Urinary bladder (tissue), 4 donors: ENCODE data around the gene AGTPBP1. TPM values are rescaled to one million over a fixed set of nuclear protein-coding genes. Genes with fewer than 3 reads are reported as not detected.
"Not testable (repeated sequence)": the region's sequence is repeated elsewhere in the genome, so short reads cannot be mapped to it uniquely, and the experiment has no call there.

Experiments
- DNase-seq: peaks from one replicate; pipeline ENCODE4 v3.0.0-alpha.2; 2015; ENCODE audit errors: extremely low spot score
- H3K27ac ChIP-seq: one replicate; pipeline ENCODE4 v1.5.1; 2013; ENCODE audit warnings: low read depth, mild to moderate bottlenecking, moderate library complexity
- H3K36me3 ChIP-seq: one replicate; pipeline ENCODE4 v1.6.1; 2013; ENCODE audit warnings: mild to moderate bottlenecking, moderate library complexity; ENCODE audit not compliant: insufficient read depth
- H3K4me1 ChIP-seq: one replicate; pipeline ENCODE4 v1.6.1; 2013; ENCODE audit warnings: mild to moderate bottlenecking, moderate library complexity; ENCODE audit not compliant: insufficient read depth
- H3K4me3 ChIP-seq: one replicate; pipeline ENCODE4 v1.5.1; 2013; ENCODE audit warnings: low read depth, low read length
- WGBS: extraction: QIAGEN DNeasy Blood & Tissue Kit; methylation state at CpG from one replicate; pipeline ENCODE4 v1.1.7; 2013; 5-methylcytosine and 5-hydroxymethylcytosine counted together
- polyA plus RNA-seq: library from polyadenylated mRNA; stranded (reverse); fragments of 200-250 nt; gene quantifications from one replicate; pipeline ENCODE4 v1.2.3, GENCODE V29; 2013
- total RNA-seq: library from RNA; depleted of rRNA; stranded (reverse); fragments of >200 nt; gene quantifications from one replicate; pipeline ENCODE4 v1.2.3, GENCODE V29; 2014
- donor health status: healthy with polysubstance abuse.
- donor health status: healthy.

AGTPBP1 gene, protein sequence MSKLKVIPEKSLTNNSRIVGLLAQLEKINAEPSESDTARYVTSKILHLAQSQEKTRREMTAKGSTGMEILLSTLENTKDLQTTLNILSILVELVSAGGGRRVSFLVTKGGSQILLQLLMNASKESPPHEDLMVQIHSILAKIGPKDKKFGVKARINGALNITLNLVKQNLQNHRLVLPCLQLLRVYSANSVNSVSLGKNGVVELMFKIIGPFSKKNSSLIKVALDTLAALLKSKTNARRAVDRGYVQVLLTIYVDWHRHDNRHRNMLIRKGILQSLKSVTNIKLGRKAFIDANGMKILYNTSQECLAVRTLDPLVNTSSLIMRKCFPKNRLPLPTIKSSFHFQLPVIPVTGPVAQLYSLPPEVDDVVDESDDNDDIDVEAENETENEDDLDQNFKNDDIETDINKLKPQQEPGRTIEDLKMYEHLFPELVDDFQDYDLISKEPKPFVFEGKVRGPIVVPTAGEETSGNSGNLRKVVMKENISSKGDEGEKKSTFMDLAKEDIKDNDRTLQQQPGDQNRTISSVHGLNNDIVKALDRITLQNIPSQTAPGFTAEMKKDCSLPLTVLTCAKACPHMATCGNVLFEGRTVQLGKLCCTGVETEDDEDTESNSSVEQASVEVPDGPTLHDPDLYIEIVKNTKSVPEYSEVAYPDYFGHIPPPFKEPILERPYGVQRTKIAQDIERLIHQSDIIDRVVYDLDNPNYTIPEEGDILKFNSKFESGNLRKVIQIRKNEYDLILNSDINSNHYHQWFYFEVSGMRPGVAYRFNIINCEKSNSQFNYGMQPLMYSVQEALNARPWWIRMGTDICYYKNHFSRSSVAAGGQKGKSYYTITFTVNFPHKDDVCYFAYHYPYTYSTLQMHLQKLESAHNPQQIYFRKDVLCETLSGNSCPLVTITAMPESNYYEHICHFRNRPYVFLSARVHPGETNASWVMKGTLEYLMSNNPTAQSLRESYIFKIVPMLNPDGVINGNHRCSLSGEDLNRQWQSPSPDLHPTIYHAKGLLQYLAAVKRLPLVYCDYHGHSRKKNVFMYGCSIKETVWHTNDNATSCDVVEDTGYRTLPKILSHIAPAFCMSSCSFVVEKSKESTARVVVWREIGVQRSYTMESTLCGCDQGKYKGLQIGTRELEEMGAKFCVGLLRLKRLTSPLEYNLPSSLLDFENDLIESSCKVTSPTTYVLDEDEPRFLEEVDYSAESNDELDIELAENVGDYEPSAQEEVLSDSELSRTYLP
- total RNA-seq (31.3 TPM), polyA plus RNA-seq (5.5 TPM)

- no peaks in the 10 kb centered on the region for H3K4me1 ChIP-seq
- H3K36me3 ChIP-seq: no peaks in the 10 kb centered on the region
- peak within 1 kb of the TSS; percentile 83 for H3K4me3 ChIP-seq
- under 1% methylated on average over 77 of the region's 77 CpGs for WGBS
- peak within 1 kb of the TSS; percentile 60 for H3K27ac ChIP-seq
- peak; percentile 62 for DNase-seq
Observed at GRCh38 chr9:85741875-85742596, at the start of gene AGTPBP1. AGTPBP1 (minus strand) TSS chr9:85741954; CDS start chr9:85712533, 29,421 bp downstream.

- H3K4me3 ChIP-seq, DNase-seq, H3K36me3 ChIP-seq, H3K27ac ChIP-seq, H3K4me1 ChIP-seq: not testable (repeated sequence)
- 7% methylated on average over 6 of the region's 7 CpGs for WGBS
Observed at GRCh38 chr9:85786116-85786515, 44.4 kb upstream of the AGTPBP1 start.

GRCh38 chr9:85773844-85774243 lies 32.1 kb upstream of the AGTPBP1 start:
- DNase-seq, H3K36me3 ChIP-seq, H3K4me3 ChIP-seq, H3K4me1 ChIP-seq, H3K27ac ChIP-seq: not testable (repeated sequence)
- WGBS: 91% methylated on average over 7 of the region's 7 CpGs

DNA sequence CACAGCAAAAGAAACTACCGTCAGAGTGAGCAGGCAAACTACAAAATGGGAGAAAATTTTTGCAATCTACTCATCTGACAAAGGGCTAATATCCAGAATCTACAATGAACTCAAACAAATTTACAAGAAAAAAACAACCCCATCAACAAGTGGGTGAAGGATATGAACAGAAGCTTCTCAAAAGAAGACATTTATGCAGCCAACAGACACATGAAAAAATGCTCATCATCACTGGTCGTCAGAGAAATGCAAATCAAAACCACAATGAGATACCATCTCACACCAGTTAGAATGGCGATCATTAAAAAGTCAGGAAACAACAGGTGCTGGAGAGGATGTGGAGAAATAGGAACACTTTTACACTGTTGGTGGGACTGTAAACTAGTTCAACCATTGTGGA lies 20.0 kb upstream of the AGTPBP1 start:
- not testable (repeated sequence) for DNase-seq, H3K36me3 ChIP-seq, H3K4me3 ChIP-seq, H3K4me1 ChIP-seq, H3K27ac ChIP-seq
- WGBS: 90% methylated on average over 2 of the region's 3 CpGs

- WGBS: 92% methylated on average over 2 of the region's 2 CpGs
- H3K4me3 ChIP-seq, H3K4me1 ChIP-seq, DNase-seq, H3K27ac ChIP-seq, H3K36me3 ChIP-seq: not testable (repeated sequence)
Observed at GRCh38 chr9:85757716-85758115, 16.0 kb upstream of the AGTPBP1 start.

DNA sequence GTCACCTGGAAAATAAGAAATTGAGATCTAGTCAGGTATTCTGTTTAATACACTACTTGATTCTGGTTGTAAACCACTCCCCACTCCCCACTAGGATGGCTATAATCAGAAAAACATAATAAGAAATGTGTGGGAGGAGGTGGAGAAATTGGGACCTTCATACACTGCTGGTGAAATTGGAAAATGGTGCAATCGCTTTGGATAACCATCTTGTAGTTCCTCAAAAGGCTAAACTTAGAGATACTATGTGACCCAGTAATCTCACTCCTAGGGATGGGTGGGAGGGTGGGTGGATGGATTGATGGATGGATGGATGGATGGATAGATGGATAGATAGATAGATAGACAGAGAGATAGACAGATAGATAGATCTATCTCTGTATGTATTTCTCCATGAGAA lies 14.5 kb upstream of the AGTPBP1 start:
- H3K27ac ChIP-seq, DNase-seq, H3K4me3 ChIP-seq, H3K4me1 ChIP-seq, H3K36me3 ChIP-seq: not testable (repeated sequence)
- WGBS: 95% methylated on average over 1 of the region's 1 CpG

- DNase-seq: no peak
- 92% methylated on average over 2 of the region's 2 CpGs for WGBS
- Histone ChIP-seq H3K4me3 (no peak overlapping the region), H3K36me3 (no peaks in the 10 kb centered on the region), H3K4me1 (no peaks in the 10 kb centered on the region), H3K27ac (no peak overlapping the region)
Observed at GRCh38 chr9:85746309-85746708, 4.6 kb upstream of the AGTPBP1 start.

GRCh38 chr9:85745203-85745602 lies 3.4 kb upstream of the AGTPBP1 start:
- 83% methylated on average over 2 of the region's 2 CpGs for WGBS
- H3K4me1 ChIP-seq: no peaks in the 10 kb centered on the region
- H3K36me3 ChIP-seq: no peaks in the 10 kb centered on the region
- no peak for DNase-seq
- H3K4me3 ChIP-seq: no peak overlapping the region
- no peak overlapping the region for H3K27ac ChIP-seq

DNA sequence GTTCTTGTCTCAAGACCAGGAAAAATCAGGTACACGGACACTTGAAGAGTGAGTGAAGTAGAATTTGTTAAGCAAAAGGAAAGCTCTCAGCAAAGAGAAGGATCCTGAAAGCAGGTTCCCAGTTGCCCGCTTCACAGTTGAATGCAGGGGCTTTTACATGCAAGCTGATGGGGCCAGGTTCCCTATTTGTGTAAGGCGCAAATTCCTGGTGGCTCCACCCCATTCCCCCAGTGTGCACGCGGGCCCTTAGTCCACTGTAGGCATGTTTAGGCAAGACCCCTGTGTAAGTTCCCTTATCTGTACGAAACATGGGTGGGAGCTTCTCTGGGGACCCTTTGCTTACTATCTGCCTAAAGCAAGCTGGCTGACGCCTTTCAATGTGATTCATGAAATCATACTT lies 2.7 kb upstream of the AGTPBP1 start:
- H3K27ac ChIP-seq: no peak overlapping the region
- 83% methylated on average over 7 of the region's 7 CpGs for WGBS
- H3K36me3 ChIP-seq: no peaks in the 10 kb centered on the region
- H3K4me1 ChIP-seq: no peaks in the 10 kb centered on the region
- no peak overlapping the region for H3K4me3 ChIP-seq
- peak; percentile 13 for DNase-seq

GRCh38 chr9:85743275-85744128 lies 1.7 kb upstream of the AGTPBP1 start:
- Histone ChIP-seq H3K27ac (no peak overlapping the region), H3K36me3 (no peaks in the 10 kb centered on the region), H3K4me1 (no peaks in the 10 kb centered on the region), H3K4me3 (no peak overlapping the region)
- 45% methylated on average over 14 of the region's 14 CpGs for WGBS
- no peak for DNase-seq

DNA sequence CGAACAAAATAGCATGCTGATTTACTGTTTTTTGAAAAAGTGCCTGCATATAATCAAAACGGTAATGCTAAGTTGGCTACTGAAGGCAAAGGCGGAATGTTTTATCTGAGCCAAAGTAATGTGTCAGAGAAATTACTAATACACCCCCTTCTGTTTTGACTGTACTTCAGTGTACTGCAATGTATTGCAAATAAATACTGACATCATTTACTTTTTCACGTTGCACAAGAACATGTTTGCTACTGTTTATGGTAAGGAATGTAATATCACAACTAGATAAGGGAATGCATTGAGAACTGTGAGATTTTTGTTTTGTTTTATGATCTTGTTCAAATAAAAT lies 813 bp upstream of the AGTPBP1 start:
- no peak overlapping the region for H3K27ac ChIP-seq
- WGBS: 3% methylated on average over 4 of the region's 4 CpGs
- no peaks in the 10 kb centered on the region for H3K4me1 ChIP-seq
- DNase-seq: no peak
- H3K36me3 ChIP-seq: no peaks in the 10 kb centered on the region
- H3K4me3 ChIP-seq: peak overlapping the region; percentile 83

DNA sequence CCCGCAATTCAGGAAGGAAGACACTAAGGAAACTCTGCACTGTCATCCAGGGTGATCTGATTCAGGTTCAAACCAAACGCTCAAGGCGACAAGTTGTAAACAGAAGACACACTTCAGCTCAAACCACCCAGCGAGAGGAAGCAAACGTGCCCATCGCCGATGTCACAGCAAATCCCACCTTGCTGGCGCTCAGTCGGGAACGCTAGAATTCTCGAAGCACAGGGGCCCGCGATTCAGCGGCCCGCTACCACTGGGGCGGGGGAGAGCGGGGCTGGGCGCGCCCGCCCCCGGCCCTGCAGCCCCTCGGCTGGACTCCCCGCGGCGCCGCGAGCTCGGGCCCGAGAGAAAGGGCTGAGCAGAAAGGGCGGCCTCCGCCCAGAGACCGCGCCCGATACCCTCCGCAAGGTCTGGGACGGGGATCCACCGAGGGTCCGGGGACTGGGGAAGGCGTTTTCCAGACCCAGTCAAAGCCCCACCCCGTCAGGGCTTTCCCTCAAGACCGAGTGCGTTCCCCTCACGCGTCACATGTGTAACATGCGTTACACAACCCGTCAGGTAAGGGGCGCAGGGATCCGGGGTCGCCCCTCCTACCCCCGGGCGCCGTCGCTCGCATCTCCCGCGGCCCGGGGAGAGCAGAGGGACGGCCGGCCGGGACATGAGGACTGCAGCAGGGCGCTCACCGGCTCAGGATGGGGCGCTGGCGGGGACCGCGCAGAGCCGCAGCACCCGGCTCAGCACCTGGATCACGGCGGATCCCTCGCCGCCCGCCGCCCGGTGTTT lies 469 bp downstream of the AGTPBP1 start:
- Histone ChIP-seq H3K4me1 (no peaks in the 10 kb centered on the region), H3K4me3 (peak overlapping the region; percentile 83), H3K27ac (peak overlapping the region; percentile 60), H3K36me3 (no peaks in the 10 kb centered on the region)
- DNase-seq: peak; percentile 20
- WGBS: under 1% methylated on average over 75 of the region's 75 CpGs
